Effector memory CD4-positive, alpha-beta T cell (primary cell): ENCODE results near the gene UBR4.

Source experiments
- DNase-seq, 3 donors: peaks; one replicate each; pipeline ENCODE4 v3.0.0-alpha.2; 2020
- H3K27ac ChIP-seq: 2 replicates; pipeline ENCODE4 v1.7.0; 2013; ENCODE audit warnings: mild to moderate bottlenecking, low read length, moderate library complexity; ENCODE audit not compliant: insufficient read depth, poor library complexity, severe bottlenecking
- H3K27me3 ChIP-seq: replicated peaks from 2 replicates; pipeline ENCODE4 v1.7.0; 2013; ENCODE audit warnings: mild to moderate bottlenecking, low read length; ENCODE audit not compliant: insufficient read depth, control insufficient read depth, poor library complexity, severe bottlenecking
- H3K36me3 ChIP-seq: 2 replicates; pipeline ENCODE4 v1.7.0; 2013; ENCODE audit warnings: mild to moderate bottlenecking, low read length, moderate library complexity; ENCODE audit not compliant: control insufficient read depth, insufficient read depth
- H3K4me1 ChIP-seq: 2 replicates; pipeline ENCODE4 v1.7.0; 2013; ENCODE audit warnings: low read length, mild to moderate bottlenecking; ENCODE audit not compliant: control insufficient read depth, insufficient read depth, poor library complexity, severe bottlenecking
- H3K4me3 ChIP-seq: 2 replicates; pipeline ENCODE4 v1.7.0; 2013; ENCODE audit warnings: low read length, low read depth, mild to moderate bottlenecking; ENCODE audit not compliant: insufficient read depth, poor library complexity, severe bottlenecking
- H3K9me3 ChIP-seq: 2 replicates; pipeline ENCODE4 v1.7.0; 2013; ENCODE audit warnings: mild to moderate bottlenecking, low read length, moderate library complexity; ENCODE audit not compliant: control insufficient read depth

Gene UBR4

GRCh38 chr1:19178734-19179398 is 31.2 kb downstream of the UBR4 start:
- no peaks in the 10 kb centered on the region for H3K4me1 ChIP-seq
- no peaks in the 10 kb centered on the region for H3K27me3 ChIP-seq
- H3K9me3 ChIP-seq = no peaks in the 10 kb centered on the region
- H3K4me3 ChIP-seq = no peak overlapping the region
- H3K27ac ChIP-seq = no peak overlapping the region
- H3K36me3 ChIP-seq = peaks cover 70% of the 10 kb centered on the region
- DNase-seq = no peak

- no peaks in the 10 kb centered on the region for H3K27me3 ChIP-seq
- no peaks in the 10 kb centered on the region for H3K4me1 ChIP-seq
- no peak overlapping the region for H3K27ac ChIP-seq
- no peak overlapping the region for H3K4me3 ChIP-seq
- peaks cover 76% of the 10 kb centered on the region for H3K36me3 ChIP-seq
- no peaks in the 10 kb centered on the region for H3K9me3 ChIP-seq
- DNase-seq = no peak
Observed at GRCh38 chr1:19177811-19178210, 32.3 kb downstream of the UBR4 start.

GRCh38 chr1:19169642-19170041 is 40.4 kb downstream of the UBR4 start:
- no peak for DNase-seq
- H3K4me3 ChIP-seq = no peak overlapping the region
- peaks cover 97% of the 10 kb centered on the region for H3K36me3 ChIP-seq
- no peak overlapping the region for H3K27ac ChIP-seq
- no peaks in the 10 kb centered on the region for H3K4me1 ChIP-seq
- no peaks in the 10 kb centered on the region for H3K27me3 ChIP-seq
- no peaks in the 10 kb centered on the region for H3K9me3 ChIP-seq

- no peaks in the 10 kb centered on the region for H3K9me3 ChIP-seq
- no peaks in the 10 kb centered on the region for H3K27me3 ChIP-seq
- H3K4me3 ChIP-seq = no peak overlapping the region
- H3K27ac ChIP-seq = no peak overlapping the region
- H3K4me1 ChIP-seq = no peaks in the 10 kb centered on the region
- DNase-seq = no peak
- H3K36me3 ChIP-seq = peaks cover 99% of the 10 kb centered on the region
Observed at GRCh38 chr1:19167140-19167539, 42.9 kb downstream of the UBR4 start.

- no peaks in the 10 kb centered on the region for H3K9me3 ChIP-seq
- H3K27me3 ChIP-seq = no peaks in the 10 kb centered on the region
- no peak overlapping the region for H3K27ac ChIP-seq
- H3K36me3 ChIP-seq = peaks cover 99% of the 10 kb centered on the region
- DNase-seq = no peak
- H3K4me1 ChIP-seq = no peaks in the 10 kb centered on the region
- no peak overlapping the region for H3K4me3 ChIP-seq
Observed at GRCh38 chr1:19166066-19166465, 44.0 kb downstream of the UBR4 start.

- H3K9me3 ChIP-seq = no peaks in the 10 kb centered on the region
- no peak overlapping the region for H3K4me3 ChIP-seq
- no peak for DNase-seq
- peaks cover 99% of the 10 kb centered on the region for H3K36me3 ChIP-seq
- no peaks in the 10 kb centered on the region for H3K4me1 ChIP-seq
- no peaks in the 10 kb centered on the region for H3K27me3 ChIP-seq
- no peak overlapping the region for H3K27ac ChIP-seq
Observed at GRCh38 chr1:19165501-19165900, 44.6 kb downstream of the UBR4 start.

- Histone ChIP-seq H3K4me3 (no peak overlapping the region), H3K9me3 (no peaks in the 10 kb centered on the region), H3K36me3 (peaks cover 99% of the 10 kb centered on the region), H3K27me3 (no peaks in the 10 kb centered on the region), H3K4me1 (no peaks in the 10 kb centered on the region), H3K27ac (no peak overlapping the region)
- no peak for DNase-seq
Observed at GRCh38 chr1:19164274-19165015, 45.6 kb downstream of the UBR4 start.

GRCh38 chr1:19163261-19163660 is 46.8 kb downstream of the UBR4 start:
- no peak overlapping the region for H3K27ac ChIP-seq
- H3K36me3 ChIP-seq = peaks cover 99% of the 10 kb centered on the region
- H3K9me3 ChIP-seq = no peaks in the 10 kb centered on the region
- DNase-seq = no peak
- no peaks in the 10 kb centered on the region for H3K27me3 ChIP-seq
- no peak overlapping the region for H3K4me3 ChIP-seq
- H3K4me1 ChIP-seq = no peaks in the 10 kb centered on the region

GRCh38 chr1:19160831-19161230 is 49.2 kb downstream of the UBR4 start:
- Histone ChIP-seq H3K4me1 (no peaks in the 10 kb centered on the region), H3K27me3 (no peaks in the 10 kb centered on the region), H3K36me3 (peaks cover 100% of the 10 kb centered on the region), H3K27ac (no peak overlapping the region), H3K9me3 (no peaks in the 10 kb centered on the region), H3K4me3 (no peak overlapping the region)
- DNase-seq = no peak

- Histone ChIP-seq H3K27me3 (no peaks in the 10 kb centered on the region), H3K36me3 (peaks cover 100% of the 10 kb centered on the region), H3K4me3 (no peak overlapping the region), H3K9me3 (no peaks in the 10 kb centered on the region), H3K4me1 (no peaks in the 10 kb centered on the region), H3K27ac (no peak overlapping the region)
- DNase-seq = no peak
Observed at GRCh38 chr1:19157653-19158052, 52.4 kb downstream of the UBR4 start.
